DMS53 (cell line): ENCODE data around the gene BBS10.
"Not testable (repeated sequence)": the region's sequence is repeated elsewhere in the genome, so short reads cannot be mapped to it uniquely, and the experiment has no call there.

Experiments used
- DNase-seq: peaks from one replicate; lab custom pipeline; 2025; lab: John Stamatoyannopoulos, UW

Gene BBS10

DNA sequence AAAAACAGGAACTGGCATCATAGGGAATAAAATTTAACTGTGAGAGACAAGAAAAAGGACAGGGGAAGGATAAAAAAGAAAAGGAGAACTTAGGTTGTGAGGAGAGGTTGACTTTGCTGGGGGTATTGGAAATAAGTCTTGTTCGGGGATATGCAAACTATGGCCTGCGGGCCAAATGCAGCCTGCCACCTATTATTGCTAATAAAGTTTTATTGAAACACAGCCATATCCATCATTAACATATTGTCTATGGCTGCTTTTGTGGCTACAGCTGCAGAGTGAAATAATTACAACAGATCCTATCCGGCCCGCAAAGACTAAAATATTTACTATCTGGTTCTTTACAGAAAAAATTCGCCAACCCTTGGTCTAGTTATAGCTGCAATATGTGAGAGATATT lies 18.6 kb downstream of the BBS10 start:
- DNase-seq: no peak

- no peak for DNase-seq
These were observed 19.1 kb downstream of the BBS10 start for GRCh38 chr12:76329159-76329558.

GRCh38 chr12:76319595-76320319 lies 28.5 kb downstream of the BBS10 start:
- DNase-seq: not testable (repeated sequence)

DNA sequence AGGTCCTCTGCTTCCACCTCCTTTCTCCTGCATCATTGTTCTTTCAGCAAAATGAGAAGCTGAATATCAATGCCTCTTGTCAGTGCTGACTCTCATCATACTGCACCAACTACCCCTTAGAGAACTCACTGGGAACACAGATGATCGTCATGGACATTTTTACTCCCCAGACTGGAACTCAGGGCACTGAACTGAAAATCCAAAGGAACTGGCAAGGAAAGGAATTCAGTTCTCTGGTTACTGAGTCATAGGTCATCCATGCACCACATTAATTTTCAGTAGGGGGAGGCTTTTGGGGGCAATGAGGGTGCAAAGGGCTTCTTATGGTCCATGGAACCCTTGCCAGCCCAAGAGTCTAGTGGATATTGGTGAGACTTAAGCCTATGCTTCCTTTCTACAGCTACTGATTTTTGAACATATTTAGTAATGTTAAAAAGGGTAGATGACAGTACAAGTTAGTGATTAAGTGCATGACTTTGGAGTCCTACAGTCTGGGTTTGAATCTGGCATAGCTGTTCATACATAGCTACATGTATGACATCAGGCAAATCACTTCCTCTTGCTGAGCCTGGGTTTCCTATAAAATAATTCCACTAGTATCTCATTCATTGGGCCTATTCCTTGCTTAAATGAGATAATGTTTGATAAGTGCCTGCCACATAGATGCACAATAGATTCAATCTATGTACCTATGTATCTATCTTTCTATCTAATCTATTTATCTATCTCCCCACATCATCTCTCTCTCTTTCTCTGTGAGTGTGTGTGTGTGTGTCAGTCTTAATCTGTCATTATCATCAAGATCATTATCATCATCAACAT lies 29.2 kb downstream of the BBS10 start:
- DNase-seq: peak; percentile 39

GRCh38 chr12:76317976-76318375 lies 30.2 kb downstream of the BBS10 start:
- DNase-seq: no peak

GRCh38 chr12:76316468-76316867 lies 31.7 kb downstream of the BBS10 start:
- no peak for DNase-seq

DNA sequence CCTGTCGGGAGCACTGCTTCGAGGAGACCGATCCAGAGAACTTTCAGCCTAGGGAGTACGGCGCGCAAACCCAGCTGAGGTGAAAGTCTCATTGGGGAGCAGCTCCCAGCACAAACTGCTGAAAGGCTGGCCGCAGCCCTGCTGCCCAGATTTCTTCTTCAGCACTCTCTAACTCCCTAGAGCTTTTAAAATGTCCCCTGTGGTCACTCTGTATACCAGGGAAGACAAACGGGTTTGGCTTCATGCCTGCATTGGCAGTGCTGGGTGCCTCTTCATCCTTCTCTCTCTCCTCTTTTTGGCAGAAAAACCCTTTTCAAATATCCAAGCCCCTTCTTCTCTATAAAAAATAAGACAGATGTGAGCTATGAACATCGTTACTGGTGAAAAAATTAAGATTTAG lies 34.9 kb downstream of the BBS10 start:
- peak; percentile 37 for DNase-seq

DNA sequence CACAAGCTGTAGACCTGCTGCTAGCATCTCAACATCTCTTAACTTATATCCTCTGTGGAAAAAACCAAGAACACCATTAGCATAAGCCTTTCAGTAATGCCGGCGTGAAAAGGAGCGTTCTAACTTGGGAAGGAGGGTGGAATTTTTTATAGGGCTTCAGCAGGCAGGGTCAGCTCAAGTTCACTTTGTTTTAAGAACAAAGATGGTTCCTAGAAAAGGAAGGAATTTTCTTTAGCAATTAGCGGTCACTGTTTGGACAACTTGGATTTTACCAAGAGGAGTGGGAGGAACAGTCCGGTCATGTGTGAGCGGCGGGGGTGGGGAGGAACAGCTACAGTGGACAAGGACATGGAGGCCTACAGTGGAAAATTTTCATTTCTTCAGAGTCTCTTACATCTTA lies 35.9 kb downstream of the BBS10 start:
- no peak for DNase-seq

- no peak for DNase-seq
These were observed 36.4 kb downstream of the BBS10 start for GRCh38 chr12:76311796-76312195.

- DNase-seq: peak; percentile 29
These were observed 38.1 kb downstream of the BBS10 start for GRCh38 chr12:76310110-76310509.

GRCh38 chr12:76308866-76309265 lies 39.3 kb downstream of the BBS10 start:
- no peak for DNase-seq

DNA sequence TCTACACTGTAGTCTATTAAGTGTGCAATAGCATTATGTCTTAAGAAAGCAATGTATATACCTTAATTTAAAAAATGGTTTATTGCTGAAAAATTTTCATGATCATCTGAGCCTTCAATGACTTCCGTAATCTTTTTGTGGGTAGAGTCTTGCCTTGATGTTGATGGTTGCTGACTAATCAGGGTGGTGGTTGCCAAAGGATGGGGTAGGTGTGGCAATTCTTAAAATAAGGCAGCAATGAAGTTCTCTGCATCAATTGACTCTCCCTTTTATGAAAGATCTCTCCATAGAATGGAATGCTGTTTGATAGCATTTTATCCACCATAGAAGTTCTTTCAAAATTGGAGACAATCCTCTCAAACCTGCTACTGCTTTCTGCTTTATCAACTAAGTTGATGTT lies 41.1 kb downstream of the BBS10 start:
- DNase-seq: no peak

DNA sequence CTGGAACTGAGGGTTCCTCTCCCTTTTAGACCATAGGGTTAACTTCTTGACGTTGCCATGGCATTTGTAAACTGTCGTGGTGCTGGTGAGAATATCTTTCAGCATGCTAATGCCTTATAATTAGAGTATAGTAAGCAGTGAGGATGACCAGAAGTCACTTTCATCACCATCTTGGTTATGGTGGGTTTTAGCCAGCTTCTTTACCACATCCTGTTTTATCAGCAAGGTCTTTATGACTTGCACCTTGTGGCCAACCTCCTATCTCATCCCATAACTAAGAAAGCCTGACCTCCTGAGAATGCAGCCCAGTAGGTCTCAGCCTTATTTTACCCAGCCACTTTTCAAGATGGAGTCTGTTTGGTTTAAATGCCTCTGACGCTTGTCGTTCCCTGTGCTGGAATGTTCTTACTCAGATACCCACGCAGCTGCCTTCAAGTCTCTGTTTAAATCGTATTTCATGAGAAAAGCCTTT lies 44.2 kb downstream of the BBS10 start:
- no peak for DNase-seq

- DNase-seq: no peak
These were observed 44.9 kb downstream of the BBS10 start for GRCh38 chr12:76303365-76303764.

- no peak for DNase-seq
These were observed 47.9 kb downstream of the BBS10 start for GRCh38 chr12:76300297-76300665.

GRCh38 chr12:76299536-76300296 lies 48.5 kb downstream of the BBS10 start:
- DNase-seq: peak; percentile 13
